ENCODE measurements around the gene HS3ST5.

DNA sequence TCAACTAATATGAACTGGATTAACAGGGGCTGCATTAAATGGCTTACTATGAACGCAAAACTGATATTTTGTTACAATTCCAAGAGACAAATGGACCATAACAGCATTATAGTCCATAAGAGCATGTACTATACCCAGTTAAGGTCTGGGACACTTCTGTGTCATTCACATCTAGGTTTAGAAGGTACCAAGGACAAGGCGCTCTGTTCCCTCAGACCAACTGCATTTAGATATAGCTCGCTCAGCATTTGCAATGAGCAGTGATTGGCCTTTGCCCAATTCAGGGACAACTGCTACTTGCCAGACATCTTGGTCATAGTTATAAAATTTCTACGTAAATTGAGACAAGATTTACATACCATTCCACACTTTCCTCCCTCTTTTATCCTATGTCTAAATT is 132.4 kb downstream of the HS3ST5 start:
- TF ChIP-seq POLR2A (IDR thresholded peaks at IDR 0.05) (no peak), CTCF (IDR thresholded peaks at IDR 0.05) (no peak), POLR2AphosphoS5 (IDR thresholded peaks at IDR 0.05) (no peak)

Data from prostate gland (tissue), 2 donors.